Measurements from ENCODE around the gene KMT5B. TPM values are rescaled to one million over a fixed set of nuclear protein-coding genes. Genes with fewer than 3 reads are reported as not detected.

The KMT5B gene
- total RNA-seq, 1 experiment from 2014 or later, result 45.7 TPM

DNA sequence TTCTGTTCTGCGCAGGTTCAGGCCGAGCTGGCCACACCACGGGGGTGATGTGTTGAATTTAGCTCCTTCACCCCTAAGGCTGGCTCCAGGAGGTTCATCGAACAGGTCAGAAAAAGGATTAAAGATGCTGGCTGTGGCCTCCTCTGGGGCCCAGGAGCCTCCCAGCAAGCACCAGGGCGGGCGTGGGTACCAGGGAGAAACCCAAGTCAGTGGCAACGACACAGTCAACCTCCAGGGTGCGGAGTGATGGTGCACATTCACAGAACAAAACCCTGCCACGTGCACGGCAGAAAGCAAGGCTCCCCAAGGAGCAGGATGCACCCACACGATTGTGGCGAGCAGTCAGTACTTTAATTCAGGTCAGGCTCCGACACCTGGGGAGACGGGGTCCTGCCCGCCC is 47.9 kb upstream of the KMT5B start:
- H4K20me1 ChIP-seq (ENCODE audit: insufficient read depth), result no peaks in the 10 kb centered on the region
- no peaks in the 10 kb centered on the region for H3K36me3 ChIP-seq (ENCODE audit: low read depth)
- BruUV-seq (replicated peaks), result no TSS peak
- peaks cover 5% of the 10 kb centered on the region; the same call in 1 of the 2 replicates for H3F3A ChIP-seq (ENCODE audit: insufficient read depth, low read depth)
- H3K9me2 ChIP-seq (ENCODE audit: insufficient read depth), result no peaks in the 10 kb centered on the region
- intact Hi-C loops (cut with micrococcal nuclease; ENCODE audit: unreplicated experiment), result no loop called here
- H3K4me1 ChIP-seq (replicated peaks; ENCODE audit: insufficient read depth), result no peaks in the 10 kb centered on the region; the same call in 1 of the 2 replicates
- H2AFZ ChIP-seq, result no peak overlapping the region
- H3K27me3 ChIP-seq (ENCODE audit: insufficient read depth, low read depth), result no peaks in the 10 kb centered on the region
- H3K4me2 ChIP-seq, result no peak overlapping the region
- ChIA-PET POLR2A (ENCODE audit: unreplicated experiment) (no interaction called here), CTCF (interaction anchor here (0.7 kb wide), 1 partner anchor 54 kb away, joined by 4 read pairs; no protein-coding TSS in a partner anchor)
- no peaks in the 10 kb centered on the region for H3K9me3 ChIP-seq (ENCODE audit: insufficient read depth, low read depth)
- no peak for DNase-seq
- TF ChIP-seq, protein P1, sequence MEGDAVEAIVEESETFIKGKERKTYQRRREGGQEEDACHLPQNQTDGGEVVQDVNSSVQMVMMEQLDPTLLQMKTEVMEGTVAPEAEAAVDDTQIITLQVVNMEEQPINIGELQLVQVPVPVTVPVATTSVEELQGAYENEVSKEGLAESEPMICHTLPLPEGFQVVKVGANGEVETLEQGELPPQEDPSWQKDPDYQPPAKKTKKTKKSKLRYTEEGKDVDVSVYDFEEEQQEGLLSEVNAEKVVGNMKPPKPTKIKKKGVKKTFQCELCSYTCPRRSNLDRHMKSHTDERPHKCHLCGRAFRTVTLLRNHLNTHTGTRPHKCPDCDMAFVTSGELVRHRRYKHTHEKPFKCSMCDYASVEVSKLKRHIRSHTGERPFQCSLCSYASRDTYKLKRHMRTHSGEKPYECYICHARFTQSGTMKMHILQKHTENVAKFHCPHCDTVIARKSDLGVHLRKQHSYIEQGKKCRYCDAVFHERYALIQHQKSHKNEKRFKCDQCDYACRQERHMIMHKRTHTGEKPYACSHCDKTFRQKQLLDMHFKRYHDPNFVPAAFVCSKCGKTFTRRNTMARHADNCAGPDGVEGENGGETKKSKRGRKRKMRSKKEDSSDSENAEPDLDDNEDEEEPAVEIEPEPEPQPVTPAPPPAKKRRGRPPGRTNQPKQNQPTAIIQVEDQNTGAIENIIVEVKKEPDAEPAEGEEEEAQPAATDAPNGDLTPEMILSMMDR (conservative IDR thresholded peaks at IDR 0.05), result no peak
- no peak for TF ChIP-seq EZH2 (IDR thresholded peaks at IDR 0.05; ENCODE audit: low read depth)
- H3K27ac ChIP-seq, result no peak overlapping the region
- H3K79me2 ChIP-seq (ENCODE audit: low read depth), result no peaks in the 10 kb centered on the region
- no peak overlapping the region for H3K4me3 ChIP-seq

DNA sequence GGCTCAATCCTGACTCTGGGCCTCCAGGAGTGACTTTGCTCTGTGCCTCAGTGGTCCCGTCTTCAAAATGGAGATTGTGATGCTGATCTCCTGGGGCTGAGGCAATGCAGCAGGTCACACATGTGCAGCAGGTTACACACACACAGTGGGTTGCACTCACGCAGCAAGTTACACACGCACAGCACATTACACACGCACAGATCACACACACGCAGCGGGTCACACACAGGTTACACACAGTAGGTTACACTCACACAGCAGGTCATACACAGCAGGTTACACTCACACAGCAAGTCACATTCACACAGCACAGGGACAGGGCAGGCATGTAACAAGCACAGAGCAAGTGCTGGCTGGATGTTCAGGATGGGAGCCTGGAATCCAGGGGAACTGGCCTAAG is 47.4 kb upstream of the KMT5B start:
- Histone ChIP-seq H3K9me3 (ENCODE audit: insufficient read depth, low read depth) (no peaks in the 10 kb centered on the region), H3F3A (ENCODE audit: insufficient read depth, low read depth) (peaks cover 5% of the 10 kb centered on the region; the same call in 1 of the 2 replicates), H4K20me1 (ENCODE audit: insufficient read depth) (no peaks in the 10 kb centered on the region), H2AFZ (no peak overlapping the region), H3K4me1 (replicated peaks; ENCODE audit: insufficient read depth) (no peaks in the 10 kb centered on the region; the same call in 1 of the 2 replicates), H3K9me2 (ENCODE audit: insufficient read depth) (no peaks in the 10 kb centered on the region), H3K79me2 (ENCODE audit: low read depth) (no peaks in the 10 kb centered on the region), H3K27me3 (ENCODE audit: insufficient read depth, low read depth) (no peaks in the 10 kb centered on the region), H3K4me3 (no peak overlapping the region), H3K36me3 (ENCODE audit: low read depth) (no peaks in the 10 kb centered on the region), H3K4me2 (no peak overlapping the region), H3K27ac (no peak overlapping the region)
- DNase-seq, result no peak
- no peak for TF ChIP-seq EZH2 (IDR thresholded peaks at IDR 0.05; ENCODE audit: low read depth)
- BruUV-seq (replicated peaks), result no TSS peak
- POLR2A ChIA-PET (ENCODE audit: unreplicated experiment), result no interaction called here
- CTCF ChIA-PET, result interaction anchor here (0.6 to 0.7 kb wide), 2 partner anchors 27 to 54 kb away, joined by 4 read pairs; no protein-coding TSS in a partner anchor
- intact Hi-C loops (cut with micrococcal nuclease; ENCODE audit: unreplicated experiment), result no loop called here

GRCh38 chr11:68259122-68259959 is 46.2 kb upstream of the KMT5B start:
- Histone ChIP-seq H3K9me3 (ENCODE audit: insufficient read depth, low read depth) (no peaks in the 10 kb centered on the region), H3K36me3 (ENCODE audit: low read depth) (no peaks in the 10 kb centered on the region), H3K9me2 (ENCODE audit: insufficient read depth) (no peaks in the 10 kb centered on the region), H3K4me1 (replicated peaks; ENCODE audit: insufficient read depth) (no peaks in the 10 kb centered on the region; the same call in 1 of the 2 replicates), H3K27ac (no peak overlapping the region), H3K79me2 (ENCODE audit: low read depth) (no peaks in the 10 kb centered on the region), H4K20me1 (ENCODE audit: insufficient read depth) (no peaks in the 10 kb centered on the region), H3K27me3 (ENCODE audit: insufficient read depth, low read depth) (no peaks in the 10 kb centered on the region), H3K4me3 (no peak overlapping the region), H2AFZ (no peak overlapping the region), H3K4me2 (no peak overlapping the region), H3F3A (ENCODE audit: insufficient read depth, low read depth) (peaks cover 5% of the 10 kb centered on the region; the same call in 1 of the 2 replicates)
- ChIA-PET CTCF (no interaction called here), POLR2A (ENCODE audit: unreplicated experiment) (no interaction called here)
- no peak for DNase-seq
- no TSS peak for BruUV-seq (replicated peaks)
- no peak for TF ChIP-seq EZH2 (IDR thresholded peaks at IDR 0.05; ENCODE audit: low read depth)
- TF ChIP-seq, protein P1 (conservative IDR thresholded peaks at IDR 0.05), result no peak
- intact Hi-C loops (cut with micrococcal nuclease; ENCODE audit: unreplicated experiment), result no loop called here

Measured in PC-9 (cell line).